HG03025 (cell line): ENCODE data around the gene ZFYVE21.
A peak's percentile ranks its signal among the peaks of the same experiment; 100 is the strongest.

Experiments used
- ATAC-seq: cut with Tn5 transposase; IDR thresholded peaks from one replicate; pipeline ENCODE4 v1.9.1; 2021; ENCODE audit warnings: mild to moderate bottlenecking, moderate library complexity; ENCODE audit not compliant: unreplicated experiment, low FRiP score

Gene ZFYVE21

DNA sequence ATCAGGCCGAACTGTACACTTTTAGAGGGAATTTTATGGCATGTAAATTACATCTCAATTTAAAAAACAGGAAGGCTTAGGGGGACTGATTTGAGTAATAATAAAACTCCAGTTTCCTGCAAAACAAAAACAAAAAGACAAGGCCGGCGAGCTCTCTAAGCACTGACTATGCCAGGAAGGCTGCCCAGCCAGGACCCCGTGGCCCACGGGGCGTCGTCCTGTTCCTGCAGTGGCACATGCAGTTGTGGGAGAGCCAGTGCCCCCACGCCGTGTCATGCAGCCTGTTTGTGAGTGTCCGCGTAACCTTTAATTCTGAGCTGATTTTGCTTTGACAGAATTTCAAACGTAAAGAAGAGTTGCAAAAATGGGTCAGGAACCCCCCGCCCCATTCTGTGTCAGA is 10.9 kb upstream of the ZFYVE21 start:
- no peak for ATAC-seq

DNA sequence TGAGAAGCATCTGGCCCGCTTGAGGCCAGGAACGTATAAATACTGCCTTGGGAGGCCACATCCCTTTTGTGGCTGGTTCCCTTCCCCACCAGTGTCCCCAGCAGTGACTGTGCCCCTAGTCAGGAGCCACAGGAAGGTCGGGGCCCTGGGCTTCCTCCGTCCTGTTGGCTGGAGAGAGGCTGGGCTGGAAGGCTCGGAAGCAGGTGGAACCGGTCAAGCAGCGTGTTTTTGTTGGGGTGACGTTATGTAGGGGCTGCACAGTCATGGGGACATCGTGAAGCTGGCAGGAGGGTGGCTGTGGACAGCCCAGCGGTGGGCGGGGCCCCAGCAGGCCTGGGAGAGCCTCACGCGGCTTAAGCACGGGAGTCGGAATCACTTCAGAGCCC is 10.5 kb upstream of the ZFYVE21 start:
- ATAC-seq: no peak

DNA sequence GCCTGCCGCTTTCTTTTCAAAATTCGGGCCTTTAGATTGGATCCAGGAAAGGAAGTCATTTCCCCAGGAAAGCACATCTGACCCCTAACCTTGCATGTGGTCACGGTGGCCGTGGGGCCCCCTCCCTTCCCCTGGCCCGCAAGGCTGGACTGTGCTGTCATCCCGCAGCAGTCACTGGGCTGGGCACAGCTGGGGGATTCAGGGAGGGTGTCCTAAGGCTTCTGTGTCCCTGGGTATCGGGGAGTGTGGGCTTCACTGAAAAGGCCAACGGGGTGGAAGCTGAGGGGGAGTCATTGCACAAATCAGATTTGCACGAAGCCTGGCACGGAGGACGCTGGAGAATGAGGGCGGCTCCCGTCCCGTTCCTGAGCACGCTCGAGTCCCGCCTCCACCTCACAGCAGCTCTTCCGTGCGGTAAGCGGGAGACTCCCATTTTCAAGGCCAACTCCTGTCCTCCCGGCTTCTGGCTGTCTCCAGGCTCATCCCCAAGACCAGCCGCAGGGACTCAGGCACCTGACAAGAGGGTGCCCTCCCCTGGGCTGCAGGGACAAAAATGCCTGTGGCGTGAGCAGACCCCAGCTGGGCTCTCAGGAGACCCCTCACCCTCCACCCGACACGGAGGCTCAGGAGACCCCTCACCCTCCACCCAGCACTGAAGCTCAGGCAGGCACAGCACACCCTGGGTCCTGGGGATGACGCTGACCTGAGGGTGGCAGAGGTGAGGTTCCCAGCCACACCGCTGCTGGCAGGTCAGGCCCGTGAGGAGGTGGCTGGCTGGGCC is 9.9 kb upstream of the ZFYVE21 start:
- ATAC-seq: no peak

DNA sequence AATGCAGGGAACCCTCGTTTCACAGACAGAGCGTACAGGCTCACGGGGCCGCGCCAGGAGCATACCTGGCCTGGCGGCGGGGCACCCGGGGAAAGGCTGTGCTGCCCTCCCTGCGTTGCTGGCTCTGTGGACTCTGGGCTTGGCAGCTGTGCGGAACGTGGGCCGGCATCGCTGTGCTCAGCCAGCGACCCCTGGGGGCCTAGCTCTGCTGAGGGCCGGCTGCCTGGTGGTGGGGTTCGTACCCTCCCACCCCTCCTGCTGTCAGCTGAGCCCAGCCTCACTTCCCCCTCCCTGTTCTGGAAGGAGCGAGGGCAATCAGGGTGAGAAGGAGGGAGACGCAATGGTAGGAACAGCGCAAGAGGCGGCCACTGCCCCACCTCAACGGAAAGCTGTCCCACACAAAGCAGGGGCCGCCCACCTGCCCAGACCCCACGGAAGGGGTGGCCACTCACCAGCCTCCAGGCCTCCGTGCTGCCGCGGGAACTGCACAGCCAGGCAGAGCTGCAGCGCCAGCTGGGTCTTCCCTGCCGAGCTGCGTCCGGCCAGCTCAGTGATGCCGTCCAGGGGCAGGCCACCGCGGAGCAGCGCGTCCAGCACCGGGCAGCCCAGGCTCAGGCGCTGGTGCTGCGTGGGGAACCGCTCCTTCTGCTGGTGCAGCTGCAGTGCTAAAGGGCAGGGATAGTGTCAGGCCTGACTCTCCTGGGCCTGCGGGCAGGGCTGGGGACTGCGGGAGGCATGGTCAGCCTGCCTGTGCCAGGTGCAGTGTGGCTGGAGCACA is 8.9 kb upstream of the ZFYVE21 start:
- ATAC-seq: no peak

DNA sequence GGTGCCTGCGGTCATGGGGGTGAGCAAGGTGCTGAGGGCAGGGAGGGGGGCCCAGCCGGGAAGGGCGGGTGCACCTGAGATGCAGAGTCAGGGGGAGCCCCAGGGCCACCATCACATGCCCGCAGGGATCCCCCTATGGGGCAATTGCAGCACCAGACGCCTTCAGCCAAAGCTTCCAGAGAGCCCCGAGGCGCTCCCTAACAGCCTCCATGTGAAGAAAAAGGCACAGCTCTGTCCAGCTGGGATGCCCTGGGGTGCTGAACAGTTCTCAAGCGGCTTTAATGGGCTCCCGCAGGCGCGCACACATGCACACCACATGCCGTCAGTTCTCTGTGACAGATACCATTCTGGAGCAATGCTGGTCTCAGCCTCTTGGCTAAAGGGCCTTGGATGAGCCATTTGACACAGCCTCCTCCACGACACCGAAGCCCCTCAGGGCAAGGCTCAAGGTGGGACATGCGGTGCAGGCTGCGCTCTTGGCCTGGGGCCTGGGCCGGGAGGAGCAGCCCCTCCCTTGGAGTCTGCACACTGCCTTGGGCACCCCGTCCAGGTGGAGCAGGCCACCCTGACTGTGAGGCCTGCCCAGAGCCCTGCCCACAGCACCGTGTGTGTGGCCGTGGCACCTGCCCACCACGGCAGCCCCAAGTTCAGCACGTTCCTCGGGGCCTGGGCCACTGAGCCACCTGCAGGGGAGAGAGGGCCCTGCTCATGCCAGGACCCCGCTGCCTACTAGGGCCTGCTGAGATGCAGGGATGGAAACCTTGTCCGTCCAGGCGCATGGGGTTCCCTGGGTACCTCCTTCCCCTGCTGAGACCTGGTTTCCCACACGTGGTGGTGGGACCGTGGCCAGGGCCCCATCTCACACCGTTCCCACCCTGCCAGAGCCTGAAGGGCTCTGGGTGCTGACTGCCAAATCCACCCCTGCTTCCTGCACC is 8.0 kb upstream of the ZFYVE21 start:
- ATAC-seq: no peak

DNA sequence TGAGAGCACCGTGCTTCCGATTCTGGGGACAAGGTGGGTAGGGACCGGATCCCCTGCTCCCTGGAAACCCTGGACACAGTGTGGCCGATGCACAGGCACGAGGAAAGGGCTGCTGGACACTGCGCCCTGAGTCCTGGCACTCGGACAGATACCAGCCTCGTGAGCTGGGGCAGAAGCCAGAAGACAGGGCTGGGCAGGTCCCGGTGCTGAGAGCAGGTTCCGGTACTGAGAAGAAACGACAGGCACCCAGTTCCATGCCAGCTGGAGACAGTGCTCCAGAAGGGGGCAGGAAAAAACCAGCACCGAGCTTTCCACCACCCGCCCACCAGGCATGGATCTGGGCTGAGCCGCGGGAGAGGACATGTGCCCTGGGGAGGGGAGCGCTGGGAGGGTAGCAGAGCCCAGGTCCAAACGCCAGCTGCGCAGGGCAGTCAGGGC is 6.8 kb upstream of the ZFYVE21 start:
- ATAC-seq: no peak

DNA sequence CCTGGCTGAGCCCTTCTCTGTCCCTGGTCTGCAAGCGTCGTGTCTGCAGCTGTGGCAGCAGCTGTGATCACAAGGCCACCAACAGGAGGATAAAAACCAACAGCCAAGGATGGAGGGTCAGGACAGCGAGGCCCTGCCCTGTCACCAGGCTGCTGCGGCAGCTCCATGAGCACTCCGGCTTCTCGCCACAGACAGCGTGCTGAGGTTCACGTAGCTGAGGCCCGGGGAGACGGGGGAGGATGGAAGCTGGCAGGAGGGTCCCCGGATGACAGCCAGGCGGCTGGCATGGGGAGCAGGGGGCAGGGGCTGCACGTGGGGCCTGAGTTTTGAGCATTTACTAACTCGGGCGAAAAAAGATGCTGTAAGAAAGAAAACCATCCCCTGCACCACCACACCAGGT is 5.8 kb upstream of the ZFYVE21 start:
- no peak for ATAC-seq

DNA sequence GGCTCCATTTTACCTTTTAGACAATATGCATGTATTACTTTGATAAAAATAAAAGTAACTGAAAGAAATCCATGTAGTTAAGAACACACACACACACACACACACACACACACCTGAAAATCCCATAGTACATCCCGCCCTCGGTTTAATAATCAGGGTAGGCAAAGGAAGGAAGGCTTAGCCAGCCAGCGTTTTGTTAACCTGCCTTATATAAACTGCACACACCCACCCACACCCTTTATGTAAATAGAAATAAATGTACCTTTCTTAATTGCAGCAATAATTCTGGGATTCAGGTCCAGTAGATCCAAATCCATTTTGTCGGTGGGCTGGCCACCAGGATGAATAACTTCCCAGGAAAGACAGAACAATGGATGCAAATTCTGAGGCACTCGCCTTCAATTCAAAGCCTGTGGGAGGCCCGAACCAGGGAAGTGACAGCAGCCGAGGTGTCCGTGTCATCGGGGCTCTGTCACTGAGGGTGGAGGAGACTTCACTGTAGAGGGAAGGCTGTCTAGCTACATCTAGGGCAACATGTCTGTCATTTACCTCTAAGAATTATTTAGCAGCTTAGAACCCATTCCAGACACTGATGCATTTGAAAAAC is 4.7 kb upstream of the ZFYVE21 start:
- ATAC-seq: no peak

DNA sequence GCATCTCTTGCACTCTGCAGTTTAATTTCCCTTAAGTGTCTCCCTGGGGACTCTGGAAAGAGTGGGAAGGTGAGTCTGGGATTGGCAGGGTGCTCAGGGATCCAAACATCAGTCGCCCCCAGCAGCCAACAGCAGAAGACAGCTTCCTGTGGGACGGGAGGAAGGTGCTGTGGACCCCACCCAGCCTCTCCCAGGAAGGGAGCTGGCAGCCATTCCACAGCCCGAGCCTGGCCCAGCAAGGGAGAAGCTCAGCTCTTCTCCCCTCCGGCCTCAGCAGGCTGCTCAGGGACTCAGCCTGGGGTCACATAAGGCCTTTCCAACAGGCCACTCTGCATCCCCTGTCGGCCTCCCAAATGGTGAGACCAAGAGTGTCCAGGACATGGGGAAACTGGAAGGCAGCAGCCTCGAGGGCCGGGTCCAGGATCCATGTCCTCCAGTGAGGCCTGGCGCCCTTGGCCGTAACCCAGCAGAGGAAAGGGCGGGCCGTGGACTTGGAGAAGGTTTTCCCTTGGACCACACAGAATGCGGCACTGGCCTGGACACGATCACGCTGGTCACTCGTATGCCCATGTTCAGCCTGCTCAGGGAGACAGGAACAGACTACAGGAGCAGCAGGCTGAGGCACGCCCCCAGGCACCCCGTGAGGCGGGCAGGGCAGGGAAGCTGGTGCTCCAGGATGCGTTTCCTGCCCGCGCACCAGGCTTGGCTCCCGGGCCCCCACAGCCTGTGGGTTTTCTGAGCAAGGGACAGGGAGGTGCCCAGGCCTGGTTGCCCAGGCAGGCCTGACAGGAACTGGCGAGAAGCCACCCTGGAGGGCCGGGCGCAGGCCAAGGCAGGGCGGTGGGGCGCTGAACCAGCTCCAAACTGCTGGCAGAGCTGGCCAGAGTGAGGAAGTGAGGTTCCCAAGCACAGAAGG is 3.8 kb upstream of the ZFYVE21 start:
- ATAC-seq: no peak

DNA sequence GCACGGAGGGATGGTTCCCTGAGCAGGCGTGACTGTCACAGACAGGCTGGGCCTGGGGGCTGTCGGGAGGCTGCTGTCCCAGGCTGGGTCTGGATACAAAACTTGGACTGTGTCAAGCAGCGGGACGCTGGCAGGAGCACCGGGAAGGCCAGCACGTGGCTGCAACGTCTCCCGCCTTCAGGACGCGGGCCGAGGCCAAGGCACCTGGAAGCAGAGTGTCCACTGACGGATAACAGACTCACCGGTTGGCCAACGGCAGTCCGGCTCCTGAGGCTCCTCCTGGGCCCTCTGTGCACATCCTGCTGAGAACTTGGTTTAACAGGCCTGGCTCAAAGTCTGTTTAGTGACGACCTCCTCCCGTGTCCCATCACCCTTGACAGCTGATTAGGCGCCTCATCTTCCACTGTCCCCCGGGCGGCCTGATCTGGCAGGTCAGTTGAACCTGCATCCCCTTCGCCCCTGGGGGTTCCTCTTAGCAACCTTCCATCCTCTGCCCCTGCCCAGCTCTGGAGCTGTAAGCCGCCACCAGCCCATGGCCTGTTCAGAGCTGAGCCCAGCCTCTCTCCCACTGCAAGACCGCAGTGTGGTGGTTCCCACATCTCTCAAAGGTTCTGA is 2.9 kb upstream of the ZFYVE21 start:
- ATAC-seq: no peak

DNA sequence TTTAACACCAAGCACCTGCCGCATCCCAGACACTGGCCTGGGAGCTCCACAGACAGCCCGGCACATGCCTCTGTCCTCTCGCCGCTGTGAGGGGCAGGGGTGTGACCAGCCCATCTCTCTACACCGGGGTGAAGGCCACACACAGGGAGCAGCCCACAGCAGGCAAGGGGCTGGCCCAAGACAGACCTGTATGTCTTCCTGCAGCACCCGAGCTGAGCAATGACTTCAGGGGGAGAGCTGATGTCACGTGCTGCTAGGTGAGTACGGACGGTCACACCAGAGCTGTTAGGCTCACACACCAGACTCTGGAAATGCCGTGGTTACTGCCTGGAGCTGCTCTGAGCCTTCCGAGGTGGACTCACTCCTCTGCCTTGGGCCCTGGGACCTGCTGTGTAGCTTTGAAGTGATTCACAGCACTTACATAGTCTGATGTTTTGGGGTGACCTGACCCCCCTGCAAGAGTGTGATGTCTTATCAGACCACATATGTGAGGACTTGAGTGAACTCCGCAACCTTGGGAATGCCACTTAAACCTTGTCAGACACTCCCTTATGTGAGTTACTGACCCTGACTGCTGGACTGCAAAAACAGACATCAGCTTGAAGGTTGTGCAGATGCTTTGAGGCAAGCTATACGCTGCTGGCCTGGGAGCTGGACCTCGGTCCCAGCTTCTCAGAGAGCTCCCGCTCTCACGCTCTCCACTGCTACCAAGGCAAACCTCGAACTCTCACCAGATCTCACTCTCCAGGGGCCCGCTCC is 2.1 kb upstream of the ZFYVE21 start:
- no peak for ATAC-seq

DNA sequence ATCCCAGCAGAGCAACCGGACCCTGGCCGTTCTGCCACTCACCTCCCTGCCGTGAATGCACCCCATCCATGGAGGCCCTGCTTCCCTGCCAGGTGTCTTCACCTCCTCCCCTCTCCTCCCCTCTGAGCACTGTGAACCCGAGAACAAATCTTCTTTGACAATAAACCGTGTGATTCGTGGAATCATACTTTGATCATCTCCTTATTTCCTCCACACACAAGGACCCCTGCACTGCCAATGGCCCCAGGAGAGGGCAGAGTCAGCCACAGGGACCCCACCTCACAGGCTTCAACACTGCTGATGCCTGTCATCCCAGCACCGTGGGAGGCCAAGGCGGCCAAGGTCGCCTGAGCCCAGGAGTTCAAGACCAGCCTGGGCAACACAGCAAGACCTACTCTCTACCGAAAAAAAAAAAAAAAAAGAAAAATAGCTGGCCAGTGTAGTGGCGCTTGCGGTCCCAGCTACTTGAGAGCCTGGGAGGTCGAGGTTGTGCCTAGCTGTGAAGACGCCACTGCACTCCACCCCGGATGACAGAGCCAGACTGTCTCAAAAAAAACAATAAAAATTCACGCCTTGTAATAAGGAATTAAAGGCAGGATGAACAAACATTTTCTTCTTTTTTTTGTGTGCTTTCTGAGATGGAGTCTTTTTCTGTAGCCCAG is 1.4 kb upstream of the ZFYVE21 start:
- no peak for ATAC-seq

DNA sequence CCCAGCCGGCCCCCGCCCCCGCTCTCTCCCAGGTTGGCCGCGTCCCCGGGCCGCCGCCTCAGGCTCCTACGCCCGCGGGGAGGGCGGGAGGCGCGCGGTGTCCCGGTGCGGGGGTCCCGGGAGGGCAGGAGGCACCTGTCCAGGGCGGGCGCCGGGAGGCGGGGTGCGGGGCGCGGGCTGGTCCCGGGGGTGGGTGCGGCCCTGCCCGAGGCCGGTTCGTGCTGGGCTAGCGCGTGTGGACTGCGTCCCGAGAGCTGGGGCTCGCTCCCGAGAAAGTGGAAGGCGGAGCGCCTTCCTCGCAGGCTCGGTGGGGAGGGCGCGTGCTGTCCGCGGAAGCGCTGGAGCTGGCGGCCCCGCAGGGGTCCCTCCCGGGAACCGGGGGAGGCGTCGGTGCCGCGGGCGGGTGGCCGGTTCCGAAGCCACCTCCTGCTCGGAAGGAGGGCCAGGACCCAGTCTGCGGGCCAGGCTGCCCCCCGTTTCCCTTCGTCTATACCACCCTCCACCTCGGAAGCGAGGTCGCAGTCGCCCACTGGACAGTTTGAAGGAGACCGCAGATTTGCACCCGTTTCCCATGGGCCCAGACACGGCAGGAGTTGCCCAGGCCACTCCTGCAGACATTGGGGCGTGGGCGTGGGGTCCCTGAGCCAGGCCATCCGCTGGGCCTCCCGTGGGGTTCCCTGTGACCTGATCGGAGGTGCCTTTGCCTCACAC is 636 bp downstream of the ZFYVE21 start:
- peak; percentile 4 for ATAC-seq

DNA sequence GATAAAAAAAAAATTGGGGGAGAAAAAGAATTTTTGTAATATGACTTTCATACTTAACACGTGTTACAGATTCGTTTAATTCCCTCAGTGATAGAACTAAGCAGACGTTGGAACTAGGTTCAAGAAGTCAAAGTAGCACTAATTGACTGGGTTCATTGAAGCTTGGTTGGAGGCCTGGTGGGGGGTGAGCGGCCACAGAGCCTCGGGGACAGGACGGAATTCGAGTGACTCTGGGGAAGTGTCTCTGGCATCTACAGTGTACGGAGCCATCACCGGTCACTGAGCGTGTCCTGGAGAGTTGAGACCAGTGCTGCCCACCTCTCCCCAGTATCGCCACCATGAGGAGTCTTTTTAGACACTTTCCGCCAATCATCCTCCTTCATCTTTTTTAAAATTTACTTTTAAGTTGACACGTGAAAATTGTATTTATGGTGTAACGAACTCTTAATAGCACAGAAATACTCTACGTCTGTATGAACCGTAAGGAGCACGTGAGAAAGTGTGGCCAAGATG is 1.3 kb downstream of the ZFYVE21 start:
- ATAC-seq: no peak

DNA sequence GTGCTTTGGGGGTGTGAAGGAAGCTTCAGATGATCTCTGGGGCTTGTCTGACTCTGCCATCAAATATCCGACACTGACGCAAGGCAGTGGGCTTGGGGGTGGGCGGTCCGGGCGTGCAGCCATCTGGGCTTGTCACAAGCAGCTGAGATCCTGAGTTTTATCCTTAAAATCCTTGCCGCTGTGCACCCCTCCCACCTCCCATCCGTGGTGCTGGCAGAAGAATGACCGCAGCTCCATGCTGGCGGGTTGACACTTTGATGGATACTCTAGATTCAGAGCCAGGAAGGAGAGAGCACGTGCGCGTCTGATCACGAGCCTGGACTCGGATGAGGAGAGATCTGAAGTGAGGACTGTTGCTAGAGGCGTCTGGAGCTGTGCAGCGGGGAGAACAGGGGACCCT is 3.0 kb downstream of the ZFYVE21 start:
- no peak for ATAC-seq

DNA sequence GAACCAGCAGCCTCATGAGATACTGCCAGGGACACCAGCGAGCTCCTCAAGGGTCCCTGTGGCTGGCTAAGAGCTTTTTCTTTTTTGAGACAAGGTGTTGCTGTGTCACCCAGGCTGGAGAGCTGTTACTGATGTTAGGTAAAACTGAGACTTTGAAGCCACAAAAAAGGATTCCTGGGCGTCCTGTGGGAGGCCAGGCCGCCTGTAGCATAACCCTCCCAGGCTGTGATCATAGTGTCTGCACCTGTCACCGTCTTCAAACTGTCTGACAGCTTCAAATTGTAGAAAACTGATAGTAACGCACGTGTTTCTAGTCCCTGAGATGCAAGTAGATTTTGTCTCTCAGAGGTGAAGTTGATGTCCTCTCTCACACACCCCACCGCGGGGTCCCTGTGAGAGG is 4.1 kb downstream of the ZFYVE21 start:
- no peak for ATAC-seq
